Measurements from ENCODE around the gene NGF.

DNA sequence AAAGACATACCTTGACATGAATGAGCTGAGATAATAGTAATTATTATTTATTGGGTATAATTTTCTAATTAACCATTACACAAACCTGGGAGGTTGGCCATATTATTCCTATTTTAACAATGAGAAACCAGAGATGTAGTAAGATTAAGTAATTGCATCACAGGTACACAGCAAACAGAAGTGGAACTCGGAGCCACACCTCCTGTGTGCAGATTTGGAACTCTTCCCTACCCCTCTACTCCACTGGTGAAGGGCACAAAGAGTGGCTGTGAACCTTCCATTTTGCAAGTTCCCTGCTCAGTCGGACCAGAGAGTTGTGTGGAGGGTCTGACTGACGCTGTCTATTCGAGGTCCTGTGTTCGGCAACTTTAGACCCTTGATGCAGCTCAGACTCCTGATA lies 45.0 kb downstream of the NGF start:
- TF ChIP-seq RARB (CRISPR knock-in tag; IDR thresholded peaks at IDR 0.05) (no peak), ESRRG (CRISPR knock-in tag; IDR thresholded peaks at IDR 0.05) (no peak)

All from SK-N-SH treated with all-trans-retinoic acid at 6 μM for 48 hours (cell line).